GM19468 (cell line): ENCODE data around the gene CLEC14A.

Experiments
- ATAC-seq: cut with Tn5 transposase; IDR thresholded peaks from one replicate; pipeline ENCODE4 v1.9.1; 2021; ENCODE audit warnings: mild to moderate bottlenecking, moderate library complexity, moderate number of reproducible peaks; ENCODE audit not compliant: unreplicated experiment; ENCODE audit errors: extremely low read depth

CLEC14A gene

DNA sequence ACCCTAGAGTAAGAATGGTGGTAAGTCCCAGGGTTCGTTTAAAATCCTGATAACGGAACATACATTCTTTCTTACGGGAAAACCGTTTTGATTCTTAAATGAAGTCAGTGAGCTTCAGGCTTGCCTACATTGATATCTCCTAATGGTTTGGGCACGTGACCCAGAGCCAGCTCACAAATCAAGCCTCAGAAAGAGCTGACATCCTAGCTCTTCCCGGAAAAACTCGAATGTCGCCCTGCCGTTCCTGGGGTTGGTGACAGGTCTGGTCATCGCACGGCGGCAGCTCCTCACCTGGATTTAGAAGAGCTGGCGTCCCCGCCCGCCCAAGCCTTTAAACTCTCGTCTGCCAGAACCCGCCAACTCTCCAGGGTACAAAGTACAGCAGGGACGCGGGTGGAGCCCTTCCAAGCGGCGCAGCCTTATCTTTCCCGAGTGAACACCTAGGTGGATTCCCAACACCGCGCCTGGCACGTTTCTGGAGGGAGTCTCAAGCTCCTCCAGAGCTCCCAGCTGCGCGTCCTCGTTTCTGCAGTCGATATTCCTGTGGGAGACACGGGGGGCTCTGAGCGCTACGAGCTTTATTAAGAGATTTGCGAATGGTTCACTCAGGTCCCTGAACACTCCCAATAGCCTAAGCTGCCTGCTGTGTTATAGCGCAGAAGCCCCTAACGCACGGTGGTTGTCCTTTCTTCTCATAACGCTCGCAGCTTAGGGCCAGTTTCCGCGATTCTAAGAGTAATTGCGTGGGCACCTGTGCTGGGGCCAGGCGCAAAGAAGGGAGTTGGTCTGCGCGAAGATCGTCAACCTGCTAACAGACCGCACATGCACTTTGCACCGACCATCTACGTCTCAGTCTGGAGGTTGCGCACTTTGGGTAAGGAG is 47.9 kb downstream of the CLEC14A start, which contains the start of gene SSTR1:
Gene SSTR1 (plus strand): TSS at position 169 of the 882 bp plus-strand sequence. CDS start 1,486 bp downstream, outside the sequence.
- ATAC-seq, result no peak

DNA sequence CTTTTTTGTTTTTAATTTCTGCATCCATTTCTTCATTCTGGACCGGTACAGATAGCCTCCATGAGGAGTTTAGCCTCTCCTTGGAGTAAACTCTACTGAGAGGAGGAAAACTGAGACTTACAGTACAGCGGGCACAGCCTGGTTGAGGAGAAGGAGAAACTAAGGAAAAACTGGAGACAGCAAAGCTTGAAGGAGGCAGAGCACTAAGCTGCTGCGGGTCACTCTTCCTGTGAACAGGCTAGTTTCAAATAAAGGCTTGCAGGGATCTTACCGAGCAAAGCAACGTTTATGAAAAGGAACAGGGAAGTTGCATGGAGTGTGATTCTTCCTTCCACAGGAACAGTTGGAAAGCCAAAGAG is 48.5 kb downstream of the CLEC14A start:
- ATAC-seq, result no peak

- no peak for ATAC-seq
Observed at GRCh38 chr14:38206689-38207376, 49.1 kb downstream of the CLEC14A start.

GRCh38 chr14:38205949-38206665 is 49.8 kb downstream of the CLEC14A start:
- ATAC-seq, result no peak

DNA sequence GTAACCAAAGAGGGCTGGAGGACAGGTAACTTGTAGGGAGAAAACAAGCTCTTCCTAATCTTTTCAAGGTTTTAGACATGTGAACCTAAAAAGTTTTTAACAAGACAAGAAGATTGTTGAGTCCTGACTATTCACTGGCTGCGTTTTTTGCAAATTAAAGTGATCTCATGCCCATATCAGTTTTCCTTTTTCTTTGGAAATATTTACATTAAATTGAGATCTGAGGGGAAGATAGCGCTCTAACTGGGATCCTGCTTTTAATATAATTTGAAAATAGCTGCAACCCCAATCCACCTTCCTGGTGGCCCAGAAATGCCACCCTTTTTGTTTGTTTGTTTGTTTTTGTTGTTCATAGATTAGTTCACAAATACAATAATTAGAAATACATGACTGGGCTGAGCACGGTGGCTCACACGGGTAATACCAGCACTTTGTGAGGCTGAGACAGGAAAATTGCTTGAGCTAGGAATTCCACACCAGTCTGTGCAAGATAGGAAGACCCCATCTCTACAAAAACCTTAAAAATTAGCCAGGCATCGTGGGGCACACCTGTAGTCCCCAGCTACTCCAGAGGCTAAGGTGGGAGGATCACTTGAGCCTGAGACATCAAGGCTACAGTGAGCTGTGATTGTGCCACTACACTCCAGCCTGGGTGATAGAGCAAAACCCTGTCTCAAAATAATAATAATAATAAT is 50.6 kb downstream of the CLEC14A start:
- ATAC-seq, result no peak

DNA sequence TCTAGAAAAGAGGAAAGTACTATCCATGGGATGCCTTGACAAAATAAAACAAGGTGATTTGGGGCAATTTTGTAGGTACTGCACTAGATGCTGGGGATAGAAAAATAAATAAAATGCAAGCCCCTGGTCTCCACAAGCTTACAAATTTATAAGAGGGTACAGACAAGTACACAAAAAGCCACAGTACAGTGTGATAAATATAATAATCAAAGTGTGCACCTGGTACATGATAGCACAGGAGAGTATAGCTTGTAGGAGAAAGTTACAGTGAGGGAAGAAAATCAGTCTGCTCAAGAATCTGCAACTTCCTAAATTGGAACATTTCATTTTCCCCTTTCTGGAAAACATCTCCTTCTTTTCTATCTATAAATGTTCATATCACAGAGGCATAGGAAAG is 51.2 kb downstream of the CLEC14A start:
- no peak for ATAC-seq
